GM19372 (cell line): ENCODE measurements around the gene NDUFAB1.
"Not testable (repeated sequence)": the region's sequence is repeated elsewhere in the genome, so short reads cannot be mapped to it uniquely, and the experiment has no call there.

ENCODE experiments used
- ATAC-seq: cut with Tn5 transposase; IDR thresholded peaks from one replicate; pipeline ENCODE4 v1.9.1; 2021; ENCODE audit warnings: mild to moderate bottlenecking, low read depth, moderate library complexity; ENCODE audit not compliant: unreplicated experiment

The NDUFAB1 gene

DNA sequence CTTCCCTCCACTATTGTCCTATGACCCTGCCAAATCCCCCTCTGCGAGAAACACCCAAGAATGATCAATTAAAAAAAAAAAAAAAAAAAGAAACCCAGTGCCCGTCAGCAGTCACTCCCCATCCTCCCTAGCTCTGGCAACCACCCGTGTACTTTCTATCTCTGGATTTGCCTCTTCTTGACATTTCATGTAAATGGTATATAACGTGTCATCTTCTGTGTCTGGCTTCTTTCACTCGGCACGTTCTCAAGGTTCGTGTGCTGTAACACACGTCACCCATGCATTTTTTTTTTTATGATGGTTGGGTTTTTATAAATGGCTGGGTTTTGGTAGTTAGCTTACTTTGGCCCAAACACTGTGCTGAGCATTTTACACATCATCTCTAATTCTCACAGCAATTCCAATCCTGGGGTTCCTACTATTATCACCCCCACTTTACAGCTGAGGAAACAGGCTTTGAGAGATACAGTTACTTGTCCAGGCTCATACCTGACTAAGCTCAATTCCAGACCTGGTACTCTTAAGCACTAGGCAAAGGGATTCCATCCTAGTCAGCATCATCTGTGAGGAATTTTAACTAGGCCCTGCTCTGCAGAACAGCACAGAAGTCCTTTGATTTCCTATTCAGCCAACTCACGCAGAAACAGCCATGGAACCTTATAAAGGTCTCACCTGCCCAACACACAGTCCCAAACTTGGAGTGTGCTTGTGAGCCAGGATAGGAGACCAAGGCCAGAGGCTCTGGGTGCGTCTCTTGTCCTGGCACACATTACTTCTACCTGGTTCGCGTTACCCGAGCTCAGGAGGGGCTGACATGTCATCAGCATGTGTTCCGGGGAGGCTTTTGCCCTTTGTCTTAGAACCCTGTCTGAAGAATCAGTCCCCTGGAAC is 11.7 kb downstream of the NDUFAB1 start:
- no peak for ATAC-seq

DNA sequence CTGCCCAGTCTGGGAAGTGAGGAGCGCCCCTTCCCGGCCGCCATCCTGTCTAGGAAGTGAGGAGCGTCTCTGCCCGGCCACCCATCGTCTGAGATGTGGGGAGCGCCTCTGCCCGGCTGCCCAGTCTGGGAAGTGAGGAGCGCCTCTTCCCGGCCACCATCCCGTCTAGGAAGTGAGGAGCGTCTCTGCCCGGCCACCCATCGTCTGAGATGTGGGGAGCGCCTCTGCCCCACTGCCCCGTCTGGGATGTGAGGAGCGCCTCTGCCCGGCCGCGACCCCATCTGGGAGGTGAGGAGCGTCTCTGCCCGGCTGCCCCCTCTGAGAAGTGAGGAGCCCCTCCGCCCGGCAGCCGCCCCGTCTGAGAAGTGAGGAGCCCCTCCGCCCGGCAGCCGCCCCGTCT is 12.8 kb downstream of the NDUFAB1 start:
- ATAC-seq, result not testable (repeated sequence)

DNA sequence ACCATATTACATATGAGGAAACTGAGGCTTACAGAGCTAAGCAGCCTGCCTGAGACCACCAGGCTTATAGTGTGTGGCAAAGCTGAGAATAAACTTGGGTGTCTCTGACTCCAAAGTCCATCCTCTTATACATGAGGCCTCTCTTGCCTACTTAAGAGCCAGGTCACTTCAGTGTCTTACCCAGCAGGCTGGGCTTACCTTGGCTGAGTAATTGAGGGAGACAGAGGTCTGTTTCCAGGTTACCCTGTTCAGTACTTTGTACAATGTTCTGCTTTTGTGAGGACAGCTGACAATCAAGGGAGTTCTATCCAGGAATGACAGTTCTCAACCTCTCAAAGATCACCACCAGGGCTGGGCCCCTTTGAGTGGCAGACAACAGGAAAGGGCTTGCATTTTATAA is 14.4 kb downstream of the NDUFAB1 start:
- no peak for ATAC-seq

DNA sequence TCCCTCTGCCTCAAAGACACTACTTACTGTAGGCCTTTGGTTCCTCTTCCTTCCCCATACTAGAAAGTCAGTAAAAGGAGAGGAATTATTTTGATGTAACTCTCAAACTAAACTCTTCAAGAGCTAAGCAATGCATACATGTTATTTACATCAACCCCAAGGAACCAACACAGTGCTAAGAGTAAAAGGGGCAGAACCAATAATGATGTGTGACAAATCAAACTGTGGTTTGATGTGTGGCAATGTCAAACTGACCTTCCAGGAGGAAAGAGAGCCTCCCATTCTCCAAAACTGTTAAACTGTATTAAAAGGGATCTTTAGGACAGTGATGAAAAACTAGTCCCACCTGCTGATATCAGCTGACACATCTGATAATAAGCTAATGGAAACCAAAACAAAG is 15.7 kb downstream of the NDUFAB1 start:
- no peak for ATAC-seq

DNA sequence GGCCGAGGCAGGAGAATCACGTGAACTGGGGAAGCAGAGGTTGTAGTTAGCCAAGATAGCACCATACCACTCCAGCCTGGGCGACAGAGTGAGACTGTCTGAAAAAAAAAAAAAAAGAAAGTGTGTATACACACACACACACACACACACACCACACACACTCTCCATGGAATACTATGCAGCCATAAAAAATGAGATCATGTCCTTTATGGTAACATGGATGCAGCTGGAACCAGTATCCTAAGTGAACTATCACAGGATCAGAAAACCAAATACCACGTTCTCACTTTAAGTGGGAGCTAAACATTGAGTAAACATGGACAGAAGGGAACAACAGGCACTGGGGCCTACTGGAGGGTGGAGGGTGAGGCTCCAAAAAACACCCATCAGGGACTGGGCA is 16.7 kb downstream of the NDUFAB1 start:
- no peak for ATAC-seq

DNA sequence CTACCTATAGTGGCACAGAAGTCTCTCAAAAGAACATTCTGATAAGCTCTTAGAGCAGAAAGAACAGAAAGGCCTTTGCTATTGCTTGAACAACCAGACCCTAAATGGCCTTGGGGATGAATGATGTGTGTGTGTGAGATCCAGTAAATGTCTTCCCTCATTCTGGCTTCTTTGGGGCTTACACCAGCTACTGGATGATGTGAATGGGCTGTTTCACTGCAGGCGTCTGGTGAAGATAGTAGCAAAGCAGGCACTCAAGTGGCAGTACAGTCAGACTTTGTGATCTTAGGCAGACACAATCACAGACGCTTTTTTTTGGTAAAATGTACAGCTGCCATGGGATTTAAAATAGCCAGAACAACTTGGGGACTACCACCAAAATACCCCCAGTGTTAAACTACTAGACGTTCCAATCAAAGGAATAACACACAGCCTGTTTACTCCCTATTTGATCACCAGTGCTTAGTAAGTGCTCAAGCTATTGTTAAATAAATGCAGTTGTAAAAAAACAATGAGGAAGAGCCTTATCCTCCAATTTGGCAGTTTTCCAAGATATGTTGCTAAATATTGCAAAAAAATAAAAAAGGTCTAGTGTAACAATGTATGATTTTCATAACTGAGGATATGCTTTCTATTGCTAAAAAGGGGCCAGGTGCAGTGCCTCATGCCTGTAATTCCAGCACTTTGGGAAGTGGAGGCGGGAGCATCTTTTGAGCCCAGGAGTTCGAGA is 17.9 kb downstream of the NDUFAB1 start:
- ATAC-seq, result no peak

DNA sequence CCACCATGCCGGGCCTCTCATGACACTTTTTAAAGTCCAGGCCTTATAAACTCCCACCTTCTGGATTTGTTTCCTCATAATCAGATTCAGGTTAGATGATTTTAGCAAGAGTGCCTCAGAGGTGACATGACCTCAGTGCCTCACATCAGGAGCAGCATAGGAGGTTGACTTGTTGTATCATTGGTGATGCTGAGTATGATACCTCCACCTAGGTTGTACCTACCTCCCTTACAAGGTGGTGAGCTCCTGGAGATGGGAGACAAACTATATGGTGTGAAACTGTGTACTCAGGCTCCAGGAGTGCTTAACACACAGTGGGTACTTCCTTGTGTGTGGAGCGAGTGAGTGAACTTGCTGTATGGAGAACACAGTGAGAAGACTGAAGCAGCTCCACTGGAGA is 18.6 kb downstream of the NDUFAB1 start:
- no peak for ATAC-seq

DNA sequence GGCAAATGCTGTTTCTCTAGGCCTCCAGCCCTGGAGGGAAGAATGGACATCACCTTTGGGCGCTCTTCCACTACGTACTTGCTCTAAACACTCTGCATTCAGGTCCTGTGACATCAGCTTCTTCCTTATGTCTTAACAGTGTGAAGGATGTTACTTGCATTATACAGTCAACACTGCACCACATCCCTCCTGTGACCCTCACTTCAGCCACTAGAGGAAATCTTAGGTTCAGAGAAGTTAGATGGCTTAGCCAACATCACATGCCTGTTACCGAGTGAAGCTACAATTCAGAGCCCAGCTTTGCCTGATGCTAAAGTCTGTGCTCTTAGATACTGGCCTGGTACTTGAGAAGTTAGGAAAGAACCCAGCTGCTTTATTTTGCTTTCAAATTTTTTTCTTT is 20.3 kb downstream of the NDUFAB1 start:
- ATAC-seq, result no peak

DNA sequence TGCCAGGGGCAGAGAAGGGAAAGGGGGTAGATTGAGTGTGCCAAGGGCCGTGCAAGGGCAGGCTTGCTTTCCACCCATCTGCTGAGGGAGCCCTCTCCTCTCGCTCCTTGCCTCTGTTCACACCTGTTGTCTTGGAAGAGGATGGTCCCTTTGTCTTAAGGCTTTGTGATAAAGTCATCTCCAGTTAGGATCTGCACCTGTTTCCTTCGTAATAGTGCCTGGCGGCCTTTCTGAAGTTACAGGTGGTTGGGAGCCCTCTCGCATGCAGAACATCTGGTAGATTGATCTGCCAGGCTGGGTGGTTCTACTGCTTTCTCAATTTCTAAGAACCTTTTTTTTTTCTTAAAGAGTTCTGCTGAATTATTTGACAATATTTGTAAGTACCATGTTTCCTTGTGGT is 22.3 kb downstream of the NDUFAB1 start:
- ATAC-seq, result no peak

DNA sequence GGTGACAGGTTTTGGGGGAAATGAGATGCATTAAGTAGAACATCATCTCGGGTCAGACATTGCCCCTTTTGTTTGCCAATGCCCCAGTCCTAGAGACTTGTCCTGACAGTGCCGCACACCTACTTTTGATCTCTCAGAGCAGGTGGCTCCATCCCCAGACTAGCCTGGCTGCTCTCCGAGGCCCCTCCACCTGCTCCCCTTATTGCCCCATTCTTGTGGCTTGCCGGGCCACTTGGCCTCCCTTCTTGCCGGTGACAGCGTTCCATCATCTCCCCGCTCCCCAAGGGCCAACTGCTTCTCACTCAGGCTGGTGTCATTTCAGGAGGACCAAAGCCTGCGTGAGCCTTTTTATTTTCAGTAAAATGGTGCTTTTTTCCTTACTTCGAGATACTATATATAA is 23.7 kb downstream of the NDUFAB1 start:
- no peak for ATAC-seq

DNA sequence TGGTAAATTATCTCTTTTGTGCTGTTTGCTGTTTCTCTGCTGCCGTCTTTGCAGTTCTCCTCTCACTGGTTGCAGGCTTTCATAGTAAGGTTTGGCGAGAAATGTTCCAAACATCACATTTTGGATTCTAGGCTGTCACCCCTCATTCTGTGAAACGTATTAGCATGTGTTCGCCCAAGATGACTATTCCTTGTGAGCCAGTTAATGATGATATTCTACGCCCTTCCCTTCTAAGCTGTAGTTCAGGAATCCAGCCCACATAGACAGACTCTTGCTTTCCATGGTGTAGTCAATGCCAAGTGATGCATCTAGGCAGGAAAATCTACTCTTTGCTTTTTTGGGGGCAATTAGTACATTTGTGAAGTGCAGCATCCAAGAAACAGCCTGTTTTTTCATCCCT is 24.2 kb downstream of the NDUFAB1 start:
- ATAC-seq, result no peak

DNA sequence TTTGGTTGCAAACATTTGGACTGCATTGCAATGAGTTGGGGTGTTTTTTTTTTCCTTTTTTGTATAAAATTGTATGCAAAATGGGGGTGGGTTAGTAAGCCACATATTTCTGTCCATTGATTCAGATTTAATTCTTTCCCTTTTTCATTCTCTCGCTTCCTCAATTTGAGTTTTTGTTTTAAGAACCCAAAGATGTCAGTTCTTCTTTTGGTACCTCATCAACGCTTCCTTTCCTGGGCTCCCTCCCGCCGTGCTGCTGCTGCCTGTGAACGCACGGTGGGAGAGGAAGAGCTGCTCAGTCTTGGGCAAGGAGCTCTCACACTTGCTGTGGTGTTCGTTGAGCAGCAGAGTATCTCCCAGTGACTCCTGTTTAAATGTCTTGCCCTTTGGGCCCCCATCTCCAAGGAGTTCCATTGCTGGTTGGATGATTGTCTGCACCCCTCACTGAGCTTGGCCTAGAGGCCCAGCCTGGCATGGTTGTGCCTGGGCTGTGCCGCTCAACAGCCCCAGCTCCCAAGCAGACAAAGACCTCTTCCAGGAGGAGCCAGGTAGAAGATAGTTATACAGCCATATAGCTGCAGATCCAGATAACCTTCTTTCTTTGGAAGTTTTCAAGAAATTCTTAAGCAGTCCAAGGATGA is 25.0 kb downstream of the NDUFAB1 start:
- no peak for ATAC-seq

DNA sequence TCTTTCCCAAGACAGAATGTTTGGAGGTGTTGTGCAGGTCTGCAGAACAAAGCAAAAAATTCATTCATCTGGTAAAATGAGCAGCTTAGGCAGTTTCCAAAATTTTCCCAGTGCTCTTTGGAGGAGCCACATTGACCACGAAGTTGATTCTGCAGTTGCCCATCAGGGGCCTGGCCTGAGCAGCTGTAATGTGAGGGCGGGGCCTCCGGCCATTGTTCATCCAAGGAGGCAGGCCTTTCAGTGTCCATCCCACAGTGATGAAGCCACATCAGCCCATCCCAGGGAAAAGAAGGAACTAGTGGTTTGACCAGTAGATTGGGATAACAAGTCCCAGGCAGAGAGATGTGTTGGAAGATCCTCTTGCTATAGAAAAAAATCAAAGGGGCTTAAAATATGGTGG is 28.5 kb downstream of the NDUFAB1 start:
- no peak for ATAC-seq

DNA sequence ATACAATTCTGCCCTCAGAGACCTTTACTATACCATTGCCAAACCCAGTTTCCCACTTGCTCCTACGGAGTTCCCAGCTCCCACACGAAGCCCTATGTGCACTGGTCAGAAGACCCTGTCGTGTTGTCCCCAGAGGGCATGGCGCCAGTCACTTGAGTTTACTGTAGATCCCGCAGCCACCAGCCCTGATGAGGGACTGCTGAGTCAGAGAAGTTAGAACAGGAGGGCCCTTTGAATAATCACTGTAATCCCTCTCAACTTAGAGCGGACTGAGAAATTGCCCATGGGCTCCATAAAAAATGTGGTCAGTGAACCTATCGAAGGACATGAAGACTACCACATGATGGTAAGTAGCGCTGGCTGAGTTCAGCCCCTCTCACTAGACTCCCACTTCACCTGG is 29.4 kb downstream of the NDUFAB1 start:
- no peak for ATAC-seq

DNA sequence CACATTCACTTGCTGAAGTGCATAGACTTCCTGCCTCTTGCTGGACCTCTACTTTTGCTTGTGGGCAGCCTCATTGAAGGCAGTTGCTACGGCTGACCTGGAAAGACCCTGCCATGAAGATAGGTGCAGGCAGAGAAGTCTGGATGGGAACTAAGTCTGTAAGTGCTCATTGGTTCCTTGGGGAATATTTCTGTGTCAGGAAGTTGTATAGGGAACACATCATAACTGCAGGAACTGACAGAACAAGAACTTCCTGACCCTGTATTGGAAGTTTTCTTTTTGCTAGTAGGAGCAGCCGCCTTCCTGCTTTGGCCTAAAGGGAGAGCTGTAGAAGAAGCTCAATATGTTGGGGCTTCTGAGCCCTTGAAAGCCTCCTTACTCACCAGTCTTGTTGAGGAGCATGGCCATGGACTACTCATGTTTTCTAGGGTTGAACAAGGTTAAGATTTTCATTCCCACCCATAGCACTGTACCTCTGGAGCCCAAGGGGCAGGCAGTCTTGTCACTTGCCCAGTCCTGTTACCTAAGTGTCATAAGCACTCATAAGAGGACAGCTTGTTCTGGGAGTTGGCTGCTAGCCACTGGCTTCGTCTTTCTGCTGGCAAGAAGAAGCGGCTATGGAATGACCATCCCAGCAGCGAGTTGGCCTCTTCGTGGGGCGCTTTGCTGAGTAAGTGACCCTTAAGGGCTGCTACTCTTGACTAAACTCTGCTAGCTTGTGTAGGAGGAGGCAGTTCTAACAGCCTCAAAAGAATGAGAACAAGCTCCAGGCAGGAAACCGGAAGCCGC is 31.3 kb downstream of the NDUFAB1 start:
- ATAC-seq, result no peak

DNA sequence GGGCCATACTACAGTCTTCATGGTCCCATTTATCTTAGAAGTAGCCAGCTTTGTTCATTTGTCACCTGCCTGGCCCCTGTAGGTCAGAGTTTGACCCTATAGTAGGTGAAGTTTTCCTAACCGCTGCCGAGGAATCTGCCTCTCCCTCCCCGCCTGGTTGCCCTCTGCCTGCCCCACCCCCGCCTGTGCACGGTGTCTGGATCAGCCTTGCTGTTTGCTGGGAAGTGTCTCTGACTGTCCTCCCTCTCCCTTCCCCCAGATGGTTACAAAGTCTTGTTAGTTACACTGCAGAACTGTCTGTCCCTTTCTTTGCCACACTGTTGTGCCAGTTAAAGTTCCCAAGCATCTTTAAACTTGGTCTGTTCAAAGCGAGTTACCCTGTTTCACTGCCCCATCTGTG is 32.9 kb downstream of the NDUFAB1 start:
- no peak for ATAC-seq

DNA sequence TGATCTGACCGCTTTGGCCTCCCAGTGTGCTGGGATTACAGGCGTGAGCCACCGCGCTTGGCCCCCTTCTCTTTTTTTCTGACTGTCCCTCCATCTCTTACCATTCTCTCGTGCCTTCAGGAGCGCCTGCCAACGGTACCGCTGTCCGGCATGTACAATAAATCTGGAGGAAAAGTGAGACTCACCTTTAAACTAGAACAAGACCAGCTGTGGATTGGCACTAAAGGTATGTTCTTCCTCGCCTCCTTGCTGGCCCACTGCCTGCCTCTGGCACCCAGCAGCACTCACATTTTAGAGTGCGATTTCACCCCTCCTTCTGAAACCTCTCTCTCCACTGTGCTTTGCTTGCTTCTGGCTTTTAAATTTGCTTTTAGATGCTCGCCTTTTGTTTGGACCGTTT is 33.6 kb downstream of the NDUFAB1 start:
- no peak for ATAC-seq

DNA sequence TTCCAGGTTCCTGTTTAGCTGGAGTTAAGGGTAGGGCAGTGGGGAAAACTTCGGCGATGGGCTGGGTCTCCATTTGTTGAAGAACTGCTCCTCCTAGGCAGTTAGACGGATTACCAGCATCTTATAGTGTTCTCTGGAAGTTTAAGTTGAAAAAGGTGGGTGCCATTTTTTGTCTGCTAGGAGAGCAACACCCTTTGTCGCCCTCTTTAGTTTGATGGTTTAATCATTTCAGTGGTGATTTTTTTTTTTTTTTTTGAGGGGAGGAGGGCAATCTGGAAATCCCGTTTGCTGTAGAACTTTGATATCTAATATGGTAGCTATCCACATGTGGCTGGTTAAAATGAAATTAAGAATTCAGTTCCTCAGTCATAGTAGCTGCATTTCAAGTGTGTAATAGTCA is 34.5 kb downstream of the NDUFAB1 start:
- ATAC-seq, result no peak

DNA sequence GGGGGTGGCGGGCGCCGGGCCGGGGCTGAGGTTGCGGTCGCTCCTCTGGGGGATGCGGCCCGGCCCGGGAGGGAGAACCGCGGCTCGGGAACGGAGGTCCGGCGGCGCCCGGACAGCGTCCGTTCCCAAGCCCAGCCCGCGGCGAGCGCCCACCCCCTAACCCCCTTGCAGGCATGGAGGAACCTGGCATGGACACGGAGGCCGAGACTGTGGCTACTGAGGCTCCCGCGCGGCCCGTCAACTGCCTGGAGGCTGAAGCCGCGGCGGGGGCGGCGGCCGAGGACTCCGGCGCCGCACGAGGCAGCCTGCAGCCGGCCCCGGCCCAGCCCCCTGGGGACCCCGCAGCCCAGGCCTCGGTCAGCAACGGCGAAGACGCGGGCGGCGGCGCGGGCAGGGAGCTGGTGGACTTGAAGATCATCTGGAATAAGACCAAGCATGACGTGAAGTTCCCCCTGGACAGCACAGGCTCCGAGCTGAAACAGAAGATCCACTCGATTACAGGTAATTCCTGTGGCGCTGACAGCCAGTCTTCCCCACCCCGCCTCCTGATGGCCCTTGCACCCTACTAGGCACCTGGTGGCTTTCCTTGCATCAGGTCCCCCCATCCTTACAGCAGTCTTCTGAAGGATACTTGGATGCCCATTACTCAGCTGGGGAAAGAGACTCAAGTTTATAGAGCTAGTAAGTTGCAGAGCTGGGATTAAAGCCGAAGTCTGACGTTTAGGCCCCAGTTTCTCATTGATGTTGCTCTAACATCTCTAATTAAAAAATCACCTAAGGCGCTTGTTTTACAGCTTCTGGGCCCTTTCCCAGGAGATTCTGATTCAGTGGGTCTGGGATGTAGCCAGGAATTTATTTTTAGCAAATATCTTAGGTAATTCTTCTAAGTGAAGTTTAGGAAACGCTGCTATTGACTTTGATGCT is 38.1 kb downstream of the NDUFAB1 start:
- ATAC-seq, result no peak
